Stimulated activated memory B cell treated with anti-CD40 and anti-IgM and Interleukin-4, amounts not matched to agents 10 μg/mL and 1 μg/mL and 100 μg/mL, for 72 hours (primary cell): ENCODE data around the gene CXCR6.

ENCODE experiments used
- ATAC-seq: fragments of 150-1000 bp; cut with Tn5 transposase; 2 replicates; pipeline ENCODE4 v1.10.0; 2021
- H3K27ac Mint-ChIP-seq: one replicate; pipeline ENCODE4 v1.8.0; 2022; ENCODE audit warnings: mild to moderate bottlenecking, mixed read lengths
- H3K27me3 Mint-ChIP-seq: one replicate; pipeline ENCODE4 v1.8.0; 2022; ENCODE audit warnings: mixed read lengths
- H3K36me3 Mint-ChIP-seq: one replicate; pipeline ENCODE4 v1.8.0; 2022; ENCODE audit warnings: mixed read lengths
- H3K4me1 Mint-ChIP-seq: one replicate; pipeline ENCODE4 v1.8.0; 2022; ENCODE audit warnings: mixed read lengths
- H3K4me3 Mint-ChIP-seq: one replicate; pipeline ENCODE4 v1.8.0; 2022; ENCODE audit warnings: mild to moderate bottlenecking, moderate library complexity, mixed read lengths
- H3K9me3 Mint-ChIP-seq: one replicate; pipeline ENCODE4 v1.8.0; 2022; ENCODE audit warnings: mixed read lengths

Gene CXCR6

DNA sequence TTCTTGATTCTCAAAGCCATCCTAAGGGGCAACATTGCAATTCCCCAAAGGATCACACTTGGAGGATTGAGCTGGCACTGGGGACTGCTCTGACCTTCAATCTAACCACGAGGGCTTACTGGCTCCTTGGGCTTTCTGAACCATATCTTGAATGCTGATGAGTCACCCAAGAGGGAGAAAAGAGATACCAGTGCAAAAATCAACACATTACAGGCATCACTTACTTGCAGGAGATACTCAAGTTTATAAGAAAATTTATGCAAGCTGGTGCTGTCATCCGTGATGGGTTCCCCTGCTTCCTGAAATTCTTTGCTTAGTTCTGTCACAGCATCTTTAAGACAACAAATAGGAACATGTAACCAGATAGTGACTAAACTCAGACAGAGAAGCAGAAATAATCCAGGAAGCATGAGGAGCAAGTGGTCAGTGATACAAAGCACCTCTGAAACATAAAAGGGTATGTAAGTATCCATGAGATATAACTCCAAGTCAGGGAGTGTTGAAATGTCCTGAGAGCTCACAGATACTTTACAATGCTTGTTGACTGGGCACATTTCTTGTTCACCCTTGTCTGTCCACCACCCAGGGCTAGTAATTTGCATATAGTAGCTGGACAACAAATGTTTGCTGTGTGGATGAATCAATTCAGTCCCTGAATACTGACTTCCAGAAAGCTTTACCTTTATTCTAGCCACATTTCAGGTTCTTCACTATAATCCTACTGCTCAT lies 38.2 kb downstream of the CXCR6 start:
- Mint-ChIP-seq H3K4me1 (peaks cover 32% of the 10 kb centered on the region), H3K36me3 (peaks cover 34% of the 10 kb centered on the region), H3K4me3 (peak overlapping the region; percentile 25), H3K9me3 (no peaks in the 10 kb centered on the region), H3K27ac (peak overlapping the region; percentile 26), H3K27me3 (no peaks in the 10 kb centered on the region)
- peak; percentile 68 for ATAC-seq

DNA sequence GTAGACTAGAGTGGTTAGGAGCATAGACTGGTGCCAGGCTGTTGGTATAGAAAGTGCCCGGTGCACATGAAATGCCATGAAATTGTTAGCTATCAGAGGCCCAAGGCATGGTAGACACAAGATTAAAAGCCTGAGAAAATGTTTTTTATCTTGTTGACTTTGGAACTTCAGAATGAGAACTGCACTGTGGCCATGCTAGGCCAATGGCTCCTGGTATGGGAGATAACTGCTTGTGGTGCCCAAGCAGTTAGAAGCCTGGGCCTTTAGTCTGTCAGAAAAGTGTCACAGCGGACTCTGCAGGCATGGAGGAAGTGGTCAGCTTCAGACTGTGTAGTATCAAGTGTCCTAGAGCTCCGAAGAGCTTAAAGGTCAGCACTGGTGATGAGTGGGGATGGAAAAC lies 40.5 kb downstream of the CXCR6 start:
- H3K9me3 Mint-ChIP-seq, result no peaks in the 10 kb centered on the region
- ATAC-seq, result no peak
- no peak overlapping the region for H3K27ac Mint-ChIP-seq
- H3K4me1 Mint-ChIP-seq, result peaks cover 46% of the 10 kb centered on the region
- H3K36me3 Mint-ChIP-seq, result peaks cover 24% of the 10 kb centered on the region
- no peaks in the 10 kb centered on the region for H3K27me3 Mint-ChIP-seq
- no peak overlapping the region for H3K4me3 Mint-ChIP-seq

DNA sequence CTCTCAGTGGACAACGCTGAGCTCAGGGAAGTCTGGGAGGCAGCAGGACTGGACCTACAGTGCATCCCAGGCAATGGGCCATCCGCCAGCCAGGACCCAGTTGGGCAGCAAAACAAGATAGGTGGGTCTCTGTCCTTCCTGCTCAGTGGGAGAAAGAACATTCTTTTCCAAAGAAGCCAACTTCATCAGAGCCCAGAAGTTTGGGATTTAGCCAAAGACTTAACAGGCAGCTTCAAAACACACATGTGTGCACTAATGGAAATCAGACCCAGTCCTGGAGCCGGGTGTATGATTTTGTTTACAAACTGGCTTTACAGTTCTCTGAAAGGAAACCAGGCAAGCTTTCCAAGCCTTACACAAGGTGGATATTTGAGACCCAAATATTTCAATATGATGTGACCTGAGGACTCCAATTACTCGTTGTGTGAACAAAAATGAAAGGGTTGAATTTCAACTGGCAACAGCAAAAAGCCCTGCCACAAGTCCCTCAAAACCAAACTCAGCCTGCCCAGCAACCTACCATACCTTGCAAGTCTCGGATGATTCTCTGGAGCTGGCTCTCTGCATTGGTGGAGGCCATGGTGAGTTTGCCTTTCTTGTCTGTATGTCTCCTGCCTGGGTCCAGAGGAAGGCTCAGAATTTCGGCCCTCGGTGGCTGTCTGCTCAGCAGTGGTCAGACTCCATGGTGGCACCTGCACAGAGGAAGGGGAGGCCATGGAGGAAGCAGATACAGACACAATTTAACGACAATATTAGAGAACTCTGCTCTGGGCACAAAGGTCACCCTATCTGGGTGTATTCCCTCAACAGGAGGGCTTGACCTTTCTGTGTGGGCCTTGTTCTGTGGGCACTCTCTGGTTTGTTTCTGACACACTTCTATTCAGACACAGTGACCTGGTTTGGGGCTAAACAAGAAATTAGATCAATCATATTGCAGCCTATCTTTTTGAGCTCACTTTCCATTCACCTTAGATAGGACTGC lies 41.4 kb downstream of the CXCR6 start:
- Mint-ChIP-seq H3K9me3 (no peaks in the 10 kb centered on the region), H3K27me3 (no peaks in the 10 kb centered on the region), H3K4me3 (no peak overlapping the region), H3K36me3 (peaks cover 22% of the 10 kb centered on the region), H3K4me1 (peaks cover 48% of the 10 kb centered on the region), H3K27ac (no peak overlapping the region)
- no peak for ATAC-seq

DNA sequence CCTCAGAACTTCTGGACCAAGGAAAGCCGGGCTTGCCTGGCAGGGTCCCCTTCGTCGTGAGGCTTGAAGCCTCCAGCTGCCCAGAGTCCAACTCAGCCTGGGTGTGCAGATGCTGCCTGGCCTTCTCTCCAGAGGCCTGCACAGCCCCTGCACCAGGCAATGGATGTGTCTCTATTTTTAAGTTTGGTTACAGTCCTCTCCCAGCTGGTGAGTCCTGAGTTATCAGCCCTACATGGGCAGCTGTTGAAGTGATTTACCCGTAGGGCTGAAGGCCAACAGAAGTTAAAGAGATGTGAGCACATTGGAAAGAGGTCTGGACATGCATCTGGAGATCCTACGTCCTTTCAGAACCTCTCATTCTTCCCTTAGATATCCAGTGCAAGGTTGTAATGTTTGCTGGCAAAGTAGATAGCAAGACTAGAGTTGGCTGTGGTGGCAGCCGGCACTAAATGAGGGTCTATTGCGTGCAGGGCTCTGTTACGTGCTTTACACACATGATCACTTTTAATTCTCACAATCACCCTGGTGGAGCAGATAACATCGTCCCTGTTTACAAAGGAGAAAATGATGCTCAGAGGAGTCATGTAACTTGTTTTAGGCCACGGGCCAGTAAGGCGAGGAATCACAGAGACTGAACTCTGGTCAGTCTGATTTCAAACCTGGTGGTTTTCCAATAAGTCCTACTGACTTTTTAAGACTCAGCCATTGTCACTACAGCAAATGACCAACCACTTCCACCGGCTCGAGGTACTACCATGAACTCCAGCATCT lies 42.5 kb downstream of the CXCR6 start:
- H3K36me3 Mint-ChIP-seq, result peaks cover 22% of the 10 kb centered on the region
- no peak for ATAC-seq

DNA sequence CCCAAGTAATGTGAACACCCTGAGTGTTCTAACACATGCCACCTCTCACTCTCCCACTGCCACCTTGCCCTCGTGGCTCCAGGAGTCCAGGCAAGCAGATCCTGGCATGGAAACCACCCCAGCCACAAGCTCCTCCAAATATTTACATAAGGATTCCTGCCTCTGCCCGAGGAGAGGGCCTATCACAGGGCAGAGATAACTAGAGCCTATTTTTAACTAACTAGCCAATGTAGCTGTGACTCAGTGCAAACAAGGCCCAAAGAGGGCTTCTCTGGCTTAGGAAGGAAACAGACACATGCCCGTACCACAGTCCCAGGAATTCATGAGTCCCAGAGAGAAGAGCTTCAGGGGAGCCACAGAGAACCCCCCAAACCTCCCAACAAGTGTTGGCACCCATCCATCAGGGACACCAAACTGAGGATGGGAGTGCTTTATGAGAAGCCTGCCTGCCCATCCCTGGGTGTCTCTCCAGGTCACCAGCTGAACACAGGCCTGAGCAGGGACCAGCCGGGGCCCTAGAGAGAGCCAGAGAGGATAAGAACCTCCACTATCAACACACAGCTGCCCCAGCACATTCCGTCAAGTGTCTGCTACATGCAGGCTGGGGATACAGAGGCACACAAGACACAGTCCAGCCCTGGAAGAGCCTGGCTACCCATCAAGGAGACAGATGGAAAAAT lies 43.2 kb downstream of the CXCR6 start:
- no peak for ATAC-seq
- Mint-ChIP-seq H3K36me3 (peaks cover 25% of the 10 kb centered on the region), H3K4me3 (no peak overlapping the region)

More for the DNA sequence above, 42.5 kb downstream of the CXCR6 start:
- Mint-ChIP-seq H3K27ac (no peak overlapping the region), H3K9me3 (no peaks in the 10 kb centered on the region), H3K4me3 (no peak overlapping the region), H3K4me1 (peaks cover 52% of the 10 kb centered on the region), H3K27me3 (no peaks in the 10 kb centered on the region)

DNA sequence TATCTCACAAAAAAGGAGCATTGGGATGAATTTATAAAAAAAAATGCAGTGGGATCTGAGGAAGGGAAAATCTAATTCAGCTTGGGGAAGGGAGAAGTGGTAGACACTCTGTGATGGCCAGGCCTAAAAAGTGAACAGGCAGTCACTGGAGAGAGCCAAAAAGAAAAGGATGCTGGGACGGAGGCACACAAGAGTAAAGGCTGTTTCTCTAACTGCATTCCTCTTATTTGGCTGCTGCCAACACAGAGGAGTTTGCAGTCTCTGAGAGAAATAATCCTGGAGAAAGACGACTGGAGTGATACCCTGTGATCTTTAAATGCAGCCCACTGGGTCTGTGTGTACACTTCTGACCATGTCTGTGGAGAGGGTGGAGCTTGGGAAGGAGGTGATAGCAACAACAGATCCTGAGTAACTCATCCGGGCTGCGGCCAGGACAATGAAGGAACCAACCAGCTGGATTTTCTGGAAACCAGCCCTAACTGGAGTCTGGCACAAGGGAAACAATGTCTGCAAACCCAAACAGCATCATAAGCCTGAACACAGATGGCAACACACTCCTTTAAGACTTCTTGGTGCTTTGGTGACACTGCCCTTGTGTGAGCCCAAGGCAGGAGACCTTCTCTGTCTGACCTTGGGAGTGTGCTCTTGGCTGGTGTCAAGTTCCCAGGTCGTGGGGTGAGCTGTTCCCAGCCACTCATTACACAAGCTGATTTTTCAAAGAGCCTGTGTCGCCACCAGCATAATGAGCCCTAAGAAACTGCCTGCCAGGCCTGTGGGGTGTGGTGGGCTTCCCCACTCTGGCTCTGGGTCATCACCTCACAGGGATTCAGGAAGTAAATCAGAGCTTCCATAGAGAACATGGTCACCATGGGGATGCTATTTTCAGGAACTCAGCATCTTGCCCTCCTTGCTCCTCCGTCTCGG lies 44.4 kb downstream of the CXCR6 start:
- no peaks in the 10 kb centered on the region for H3K9me3 Mint-ChIP-seq
- H3K36me3 Mint-ChIP-seq, result peaks cover 23% of the 10 kb centered on the region
- H3K27ac Mint-ChIP-seq, result peak overlapping the region; percentile 24
- H3K27me3 Mint-ChIP-seq, result no peaks in the 10 kb centered on the region
- no peak for ATAC-seq
- H3K4me1 Mint-ChIP-seq, result peaks cover 58% of the 10 kb centered on the region
- no peak overlapping the region for H3K4me3 Mint-ChIP-seq

More for the DNA sequence above, 43.2 kb downstream of the CXCR6 start:
- no peaks in the 10 kb centered on the region for H3K27me3 Mint-ChIP-seq
- H3K27ac Mint-ChIP-seq, result no peak overlapping the region
- peaks cover 50% of the 10 kb centered on the region for H3K4me1 Mint-ChIP-seq
- no peaks in the 10 kb centered on the region for H3K9me3 Mint-ChIP-seq

DNA sequence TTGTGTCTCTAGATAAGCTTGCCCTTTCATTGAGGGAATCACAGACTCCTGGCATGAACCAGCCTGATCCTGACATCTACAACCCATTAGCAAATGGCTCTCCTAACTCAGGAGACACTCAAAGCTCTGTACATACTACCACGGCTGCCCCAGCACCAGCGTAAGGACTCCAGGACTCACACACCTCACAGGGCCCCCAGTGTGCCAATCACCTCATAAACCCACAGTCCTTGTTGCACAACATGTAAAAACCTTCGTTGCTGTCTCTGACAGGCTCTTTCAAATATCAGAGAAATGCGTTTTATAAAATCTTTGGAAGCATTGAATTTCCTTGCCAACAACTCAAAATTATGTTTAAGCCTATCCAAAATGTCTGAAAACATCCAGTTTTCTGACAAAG lies 45.1 kb downstream of the CXCR6 start:
- ATAC-seq, result no peak
- Mint-ChIP-seq H3K9me3 (no peaks in the 10 kb centered on the region), H3K36me3 (peaks cover 16% of the 10 kb centered on the region), H3K27me3 (no peaks in the 10 kb centered on the region), H3K4me3 (no peak overlapping the region), H3K27ac (peak overlapping the region; percentile 24), H3K4me1 (peaks cover 66% of the 10 kb centered on the region)

DNA sequence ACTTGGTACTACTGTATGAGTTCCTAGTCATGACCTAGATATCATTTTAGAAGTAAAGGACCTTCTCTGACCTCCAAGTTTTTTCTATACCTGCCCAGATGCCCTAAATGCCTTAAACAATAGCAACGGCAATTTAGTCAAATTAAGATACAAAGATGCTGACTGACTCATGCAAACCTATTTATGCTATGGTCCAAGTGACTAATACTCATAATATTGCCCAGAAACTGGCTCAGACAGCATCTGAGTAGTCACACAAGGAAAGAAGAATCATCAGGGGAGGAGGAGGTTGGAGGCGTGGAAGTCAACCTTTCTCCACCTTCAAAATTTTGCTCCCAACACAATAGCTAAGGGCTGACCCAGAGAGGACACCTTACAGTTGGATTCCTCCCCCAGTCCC lies 45.5 kb downstream of the CXCR6 start:
- no peak overlapping the region for H3K4me3 Mint-ChIP-seq
- ATAC-seq, result no peak
- peaks cover 68% of the 10 kb centered on the region for H3K4me1 Mint-ChIP-seq
- H3K9me3 Mint-ChIP-seq, result no peaks in the 10 kb centered on the region
- H3K27ac Mint-ChIP-seq, result peak overlapping the region; percentile 24
- no peaks in the 10 kb centered on the region for H3K27me3 Mint-ChIP-seq
- H3K36me3 Mint-ChIP-seq, result peaks cover 11% of the 10 kb centered on the region

DNA sequence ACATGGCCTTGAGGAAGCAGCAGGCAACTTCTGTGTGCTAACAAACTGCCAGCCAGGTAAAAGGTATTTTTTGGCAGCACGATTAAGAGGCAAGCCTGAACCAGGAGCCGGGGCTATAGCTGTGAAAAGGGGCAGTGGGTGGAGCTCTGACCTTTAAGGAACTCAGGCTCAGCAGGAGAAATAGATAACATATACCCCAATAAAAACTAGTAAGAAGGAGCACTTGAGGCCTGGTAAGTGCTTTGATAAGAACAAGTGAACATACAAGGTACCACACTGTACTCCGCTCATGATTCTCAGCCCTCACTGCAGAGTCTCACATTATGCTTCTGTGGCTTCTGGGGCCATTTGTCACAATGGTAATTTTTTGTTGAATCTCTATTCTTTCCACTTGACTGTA lies 46.9 kb downstream of the CXCR6 start:
- peaks cover 9% of the 10 kb centered on the region for H3K36me3 Mint-ChIP-seq
- no peaks in the 10 kb centered on the region for H3K27me3 Mint-ChIP-seq
- no peak overlapping the region for H3K4me3 Mint-ChIP-seq
- no peaks in the 10 kb centered on the region for H3K9me3 Mint-ChIP-seq
- no peak for ATAC-seq
- H3K4me1 Mint-ChIP-seq, result peaks cover 72% of the 10 kb centered on the region
- H3K27ac Mint-ChIP-seq, result no peak overlapping the region

DNA sequence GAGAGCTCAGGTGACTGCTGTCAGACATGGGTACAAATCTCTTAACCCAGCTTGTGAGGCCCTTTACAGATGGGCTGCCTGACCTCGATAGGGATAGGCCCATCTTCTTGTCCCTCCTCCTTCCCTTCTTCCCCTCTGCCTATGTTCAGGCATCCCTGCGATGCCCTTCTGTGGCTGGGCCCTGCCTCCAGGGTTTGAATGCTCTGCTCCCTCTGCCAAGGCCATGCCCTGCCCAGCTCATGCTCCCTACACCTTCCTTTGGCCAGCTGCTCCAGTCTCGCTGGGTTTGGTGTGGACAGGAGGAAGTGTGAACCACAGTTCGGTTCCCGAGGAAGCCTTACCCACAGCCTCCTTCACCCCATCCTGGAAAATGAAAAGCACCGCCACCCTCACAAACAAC lies 48.1 kb downstream of the CXCR6 start:
- no peaks in the 10 kb centered on the region for H3K9me3 Mint-ChIP-seq
- no peaks in the 10 kb centered on the region for H3K27me3 Mint-ChIP-seq
- H3K4me3 Mint-ChIP-seq, result no peak overlapping the region
- H3K27ac Mint-ChIP-seq, result no peak overlapping the region
- peaks cover 9% of the 10 kb centered on the region for H3K36me3 Mint-ChIP-seq
- peaks cover 76% of the 10 kb centered on the region for H3K4me1 Mint-ChIP-seq
- no peak for ATAC-seq

DNA sequence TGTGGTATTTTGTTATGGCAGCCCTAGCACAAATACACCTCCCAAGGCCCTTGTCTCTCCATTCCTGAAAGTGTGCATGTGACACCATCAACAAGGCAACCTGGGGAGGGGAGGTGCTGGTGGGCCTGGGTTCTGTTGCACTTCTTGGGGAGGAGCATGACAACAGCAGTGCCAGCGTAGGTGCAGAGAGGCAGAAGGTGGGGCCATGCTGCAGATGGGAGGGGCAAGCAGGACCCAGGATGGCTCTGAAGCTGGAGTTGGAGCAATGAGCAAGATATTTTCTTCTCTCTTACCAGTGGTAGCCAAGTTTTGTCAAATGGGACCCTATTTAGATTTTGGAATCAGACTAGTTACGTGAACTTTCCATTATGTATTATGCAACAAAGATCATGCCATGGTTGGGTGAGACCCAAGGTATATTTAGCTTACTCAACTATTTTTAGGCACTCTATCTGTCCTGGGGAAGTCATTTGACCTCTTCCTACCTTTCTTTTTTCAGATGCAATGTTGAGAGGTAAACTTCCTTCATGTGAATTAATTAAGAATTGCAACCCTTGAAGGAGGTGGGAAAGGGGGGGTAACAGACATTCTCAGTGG lies 49.0 kb downstream of the CXCR6 start:
- Mint-ChIP-seq H3K4me1 (peaks cover 75% of the 10 kb centered on the region), H3K4me3 (no peak overlapping the region), H3K36me3 (peaks cover 9% of the 10 kb centered on the region), H3K27ac (peak overlapping the region; percentile 46), H3K9me3 (no peaks in the 10 kb centered on the region), H3K27me3 (no peaks in the 10 kb centered on the region)
- no peak for ATAC-seq

DNA sequence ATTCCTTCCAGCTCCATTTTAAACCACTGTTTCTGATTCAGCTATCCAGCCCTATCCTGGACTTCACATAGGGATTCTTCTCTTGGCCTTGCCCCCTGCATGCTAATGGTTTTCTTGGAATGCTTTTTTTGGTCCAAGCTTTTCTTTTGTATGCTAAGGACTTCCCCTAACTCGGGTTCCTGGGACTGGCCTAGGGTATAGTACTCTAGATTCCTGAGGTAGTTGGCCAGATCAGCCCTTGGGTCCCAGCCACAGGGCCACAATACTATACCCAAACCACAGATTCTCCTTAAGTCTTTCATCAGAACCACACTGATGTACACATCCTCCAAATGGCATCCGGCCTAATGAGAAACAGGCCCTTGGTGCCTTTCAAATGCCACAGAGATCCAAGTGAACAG lies 49.6 kb downstream of the CXCR6 start:
- no peak for ATAC-seq
- no peaks in the 10 kb centered on the region for H3K27me3 Mint-ChIP-seq
- peaks cover 9% of the 10 kb centered on the region for H3K36me3 Mint-ChIP-seq
- H3K4me1 Mint-ChIP-seq, result peaks cover 72% of the 10 kb centered on the region
- no peak overlapping the region for H3K4me3 Mint-ChIP-seq
- H3K9me3 Mint-ChIP-seq, result no peaks in the 10 kb centered on the region
- H3K27ac Mint-ChIP-seq, result peak overlapping the region; percentile 46

DNA sequence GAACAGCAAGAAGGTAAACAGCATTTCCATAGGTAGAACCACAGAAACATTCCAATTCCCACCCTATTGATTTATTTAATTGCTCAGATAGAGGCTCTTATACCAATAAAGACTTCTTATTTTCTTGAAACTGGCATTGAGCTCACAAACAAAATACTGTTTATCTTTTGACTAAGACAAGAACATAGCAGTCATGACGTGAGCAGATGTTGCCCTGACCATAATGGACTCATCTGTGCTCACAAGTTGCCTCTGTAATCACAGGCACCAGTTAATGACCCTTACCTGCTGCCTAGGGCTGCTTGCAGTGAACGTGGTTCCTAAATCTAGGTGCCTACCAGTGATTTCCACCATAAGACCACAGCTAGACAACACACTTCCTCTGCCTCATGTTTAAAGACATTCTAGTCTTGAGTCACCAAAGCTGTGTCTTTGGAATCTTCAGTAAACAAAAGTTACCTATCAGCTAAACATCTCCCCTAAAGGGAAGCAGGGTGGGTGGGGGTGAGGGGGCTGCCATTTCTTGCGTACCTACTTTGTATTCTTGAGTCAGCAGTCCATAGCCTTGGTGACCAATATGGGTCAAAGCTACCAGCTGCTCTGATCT lies 50.3 kb downstream of the CXCR6 start:
- peak; percentile 24 for ATAC-seq
- Mint-ChIP-seq H3K4me1 (peaks cover 66% of the 10 kb centered on the region), H3K27me3 (no peaks in the 10 kb centered on the region), H3K36me3 (peaks cover 9% of the 10 kb centered on the region), H3K27ac (peak overlapping the region; percentile 90), H3K4me3 (no peak overlapping the region), H3K9me3 (no peaks in the 10 kb centered on the region)
